Activated T-cell treated with anti-CD3 and anti-CD28 coated beads for 48 hours (primary cell): ENCODE measurements around the gene HM13.
"Not testable (repeated sequence)": the region's sequence is repeated elsewhere in the genome, so short reads cannot be mapped to it uniquely, and the experiment has no call there.

ENCODE experiments used
- DNase-seq: peaks from one replicate; pipeline ENCODE4 v3.0.0-alpha.2; 2020; ENCODE audit warnings: low read depth

HM13 gene

DNA sequence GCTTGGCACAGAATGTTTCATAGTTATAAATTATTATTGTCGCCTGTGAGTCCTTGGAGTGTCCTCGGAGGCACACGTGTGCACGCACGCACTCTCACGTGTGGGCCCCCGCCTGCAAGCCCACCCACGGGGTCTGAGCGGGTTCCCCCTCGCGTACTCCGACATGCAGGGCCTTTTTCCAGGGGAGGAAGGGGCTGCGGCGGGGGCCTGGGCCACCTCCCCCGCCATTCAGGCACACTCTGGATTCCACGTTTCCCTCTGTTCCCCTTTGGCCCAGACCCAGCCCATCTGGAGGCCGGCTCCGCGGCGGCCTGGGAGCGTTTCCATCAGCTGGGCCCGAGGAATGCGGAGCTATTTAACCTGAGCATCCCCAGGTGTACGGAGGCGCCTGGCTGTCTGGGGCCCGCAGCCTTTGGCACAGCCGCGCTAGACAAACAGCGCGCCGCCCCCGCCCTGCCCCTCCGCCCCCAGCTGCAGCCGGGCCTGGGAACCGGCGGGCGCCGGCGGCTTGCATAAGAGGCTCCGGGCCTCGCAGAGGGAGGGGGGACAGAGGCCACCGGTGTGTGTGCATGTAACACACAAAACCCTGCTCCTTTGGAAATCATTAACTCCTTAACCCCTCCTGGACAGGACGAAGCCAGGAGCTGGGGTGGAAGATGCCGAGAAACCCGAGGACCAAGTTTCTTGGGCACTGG is 94.2 kb downstream of the HM13 start:
- DNase-seq: no peak

DNA sequence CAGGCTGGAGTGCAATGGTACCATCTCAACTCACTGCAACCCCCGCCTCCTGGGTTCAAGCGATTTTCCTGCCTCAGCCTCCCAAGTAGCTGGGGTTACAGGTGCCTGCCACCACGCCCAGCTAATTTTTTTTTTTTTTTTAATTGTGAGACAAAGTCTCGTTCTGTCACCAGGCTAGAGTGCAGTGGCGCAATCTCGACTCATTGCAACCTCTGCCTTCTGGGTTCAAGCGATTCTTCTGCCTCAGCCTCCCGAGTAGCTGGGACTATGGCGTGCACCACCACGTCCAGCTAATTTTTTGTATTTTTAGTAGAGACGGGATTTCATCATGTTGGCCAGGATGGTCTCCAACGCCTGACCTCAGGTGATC is 98.0 kb downstream of the HM13 start:
- DNase-seq: not testable (repeated sequence)

DNA sequence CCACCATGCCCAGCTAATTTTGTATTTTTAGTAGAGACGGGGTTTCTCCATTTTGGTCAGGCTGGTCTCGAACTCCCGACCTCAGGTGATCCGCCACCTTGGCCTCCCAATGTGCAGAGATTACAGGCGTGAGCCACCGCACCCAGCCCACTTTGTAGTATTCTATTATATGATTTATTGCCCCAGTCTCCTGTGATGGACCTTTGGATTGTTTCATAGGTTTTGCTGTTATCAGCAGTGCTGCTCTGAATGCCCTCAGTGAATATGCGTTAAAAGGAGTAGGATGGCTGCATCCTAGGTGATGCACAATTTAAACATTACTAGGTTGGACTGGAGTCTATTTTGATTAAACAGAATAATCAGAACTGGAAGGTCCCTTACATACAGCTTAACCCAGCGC is 101.2 kb downstream of the HM13 start:
- no peak for DNase-seq

DNA sequence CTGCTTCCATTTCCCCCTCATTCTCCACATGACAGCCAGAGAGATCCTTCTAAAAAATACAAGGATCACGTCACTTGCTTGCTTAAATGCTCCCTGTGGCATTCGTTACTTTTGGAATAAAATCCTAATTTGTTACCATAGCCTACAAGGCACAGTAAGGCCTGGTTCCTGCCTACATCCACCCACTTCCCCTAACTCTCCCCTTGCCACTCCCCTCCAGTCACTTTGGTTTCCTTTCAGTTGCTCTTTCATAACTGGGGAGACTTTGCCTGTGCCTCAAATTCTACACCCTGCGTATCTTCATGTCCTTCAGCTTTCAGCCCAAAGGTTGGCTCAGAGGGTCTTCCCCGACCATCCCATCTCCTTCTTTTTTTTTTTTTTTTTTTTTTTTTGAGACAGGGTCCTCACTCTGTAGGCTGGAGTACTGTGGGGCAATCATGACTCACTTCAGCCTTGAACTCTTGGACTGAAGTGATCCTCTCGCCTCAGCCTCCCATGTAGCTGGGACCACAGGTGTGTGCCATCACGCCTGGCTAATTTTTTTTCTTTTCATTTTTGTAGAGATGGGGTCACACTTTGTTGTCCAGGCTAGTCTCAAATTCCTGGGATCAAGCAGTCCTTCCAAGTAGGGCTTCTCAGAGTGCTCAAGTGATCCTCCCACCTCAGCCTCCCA is 103.3 kb downstream of the HM13 start:
- no peak for DNase-seq
